ENCODE data around the gene OR52R1.
"Not testable (repeated sequence)": the region's sequence is repeated elsewhere in the genome, so short reads cannot be mapped to it uniquely, and the experiment has no call there.

The OR52R1 gene

DNA sequence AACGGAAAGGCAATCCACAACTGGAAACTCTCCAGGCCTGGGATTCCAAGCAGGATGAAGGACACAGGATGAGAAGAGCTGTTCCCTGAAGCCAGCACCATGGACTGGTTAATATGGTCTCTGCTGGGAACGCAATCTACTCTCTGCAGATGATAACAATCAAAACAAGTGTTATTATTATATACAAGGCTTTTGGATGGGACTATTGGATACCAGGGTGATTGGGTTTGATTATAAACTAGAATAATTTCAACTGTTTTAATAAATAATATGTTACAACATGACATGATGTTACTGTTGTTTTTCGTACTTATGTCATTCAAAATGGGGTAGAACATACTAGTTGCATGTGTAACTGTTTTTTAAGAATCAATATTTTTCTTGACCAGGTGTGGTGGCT is at the start of gene OR52R1:
Gene OR52R1 (minus strand): TSS at position 101 of the 400 bp plus-strand sequence. CDS start 0 bp downstream, at position 101.
- DNase-seq (ENCODE audit: low read depth): no peak

DNA sequence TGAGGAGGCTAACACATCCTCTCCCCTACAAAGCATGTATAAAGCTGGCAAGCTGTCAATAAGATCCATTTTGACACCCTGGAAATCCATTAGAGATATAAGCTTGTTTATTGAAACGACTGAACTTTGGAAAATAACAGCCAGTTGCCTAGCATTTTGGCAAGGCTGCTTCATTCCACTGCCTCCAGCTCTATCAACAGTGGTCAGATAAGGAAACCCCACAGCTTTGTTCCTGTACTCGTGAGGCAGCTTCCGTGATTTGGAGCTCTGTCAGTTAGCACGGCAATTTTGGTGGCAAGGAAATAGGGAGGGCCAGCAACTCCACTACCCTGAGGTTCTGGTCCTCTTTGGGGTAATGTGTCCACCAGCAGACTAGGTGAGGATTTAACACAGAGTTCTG is 46.9 kb upstream of the OR52R1 start:
- DNase-seq (ENCODE audit: low read depth): no peak

DNA sequence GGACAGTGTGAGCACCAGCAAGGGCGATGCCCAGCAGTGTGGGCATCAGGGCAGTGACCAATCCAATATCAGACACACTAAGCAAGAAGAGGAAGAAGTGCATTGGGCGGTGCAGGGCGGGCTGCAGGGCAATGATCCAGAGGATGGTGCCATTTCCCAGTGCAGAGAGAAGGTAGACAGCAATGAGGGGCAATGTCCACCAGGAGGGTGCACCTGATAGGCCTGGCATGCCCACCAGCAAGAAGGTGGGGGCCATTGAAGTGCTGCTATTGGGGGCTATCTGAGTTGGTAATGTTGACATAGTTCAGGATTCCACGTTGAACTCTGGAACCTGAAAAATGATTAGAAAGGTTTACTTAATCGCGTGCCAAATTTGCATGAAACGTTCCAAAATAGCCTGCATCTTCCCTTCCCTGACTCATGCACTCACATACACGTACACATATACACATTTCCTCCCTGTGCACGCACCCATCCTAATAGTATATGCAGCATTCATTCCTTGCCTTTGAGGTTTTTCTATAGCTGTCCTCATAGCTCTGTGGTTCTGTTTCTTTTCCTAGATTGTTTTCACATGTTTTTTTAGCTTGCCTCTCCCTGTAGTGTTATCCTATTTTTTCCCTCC is 44.8 kb upstream of the OR52R1 start, which contains the start of gene OR51S1:
Gene OR51S1 (minus strand): TSS at position 301 of the 625 bp plus-strand sequence. CDS start 0 bp downstream, at position 301.
- no peak for DNase-seq (ENCODE audit: low read depth)

DNA sequence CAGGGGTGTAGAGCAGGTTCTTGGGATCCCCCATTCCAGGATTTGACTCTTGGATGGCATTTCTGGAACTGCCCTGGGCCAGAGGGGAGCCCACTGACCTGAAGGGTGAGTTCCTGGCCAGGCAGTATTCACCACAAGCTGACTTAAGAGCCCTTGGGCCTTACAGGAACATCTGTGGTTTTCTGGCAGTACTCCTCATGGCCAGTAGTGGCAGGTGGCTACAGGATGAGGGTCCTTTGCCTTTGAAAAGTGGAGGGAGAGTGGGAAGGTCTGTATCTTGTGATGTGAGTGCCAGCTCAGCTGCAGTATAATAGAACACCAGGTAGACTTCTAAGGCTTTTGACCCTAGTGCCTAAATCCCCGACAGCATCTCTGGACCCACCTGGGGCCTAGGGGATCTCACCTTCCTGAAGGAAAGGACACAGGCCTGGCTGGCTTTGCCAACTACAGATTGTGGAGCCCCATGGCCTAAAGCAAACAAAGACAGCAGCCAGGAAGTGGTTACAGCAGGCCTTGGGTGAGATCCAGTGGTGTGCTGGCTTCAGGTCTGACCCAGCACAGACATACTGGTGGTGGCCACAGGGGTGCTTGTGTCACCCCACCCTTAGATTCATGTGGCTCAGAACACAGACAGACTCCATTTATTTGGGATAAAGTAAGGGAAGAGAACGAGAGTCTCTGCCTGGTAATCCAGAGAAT is 35.8 kb upstream of the OR52R1 start:
- no peak for DNase-seq (ENCODE audit: low read depth)

DNA sequence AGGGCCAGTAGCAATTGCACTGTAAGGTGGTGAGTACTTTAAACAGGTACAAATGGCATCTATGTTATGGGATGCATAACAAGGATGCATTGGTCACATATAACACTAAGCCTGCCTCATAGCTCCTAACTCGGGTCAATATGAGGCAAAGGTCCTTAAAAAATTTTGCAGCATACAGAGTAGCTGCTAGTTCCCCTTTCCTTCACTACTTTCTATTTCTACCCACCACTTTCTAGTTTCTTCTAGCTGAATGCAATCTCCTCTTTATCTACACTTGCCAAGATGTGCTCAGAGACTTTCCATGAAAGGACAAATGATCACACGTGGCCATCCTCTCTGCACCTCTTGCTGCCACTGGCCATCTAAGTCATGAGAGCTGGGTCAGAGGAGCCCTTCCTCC is 26.7 kb upstream of the OR52R1 start:
- DNase-seq (ENCODE audit: low read depth): no peak

DNA sequence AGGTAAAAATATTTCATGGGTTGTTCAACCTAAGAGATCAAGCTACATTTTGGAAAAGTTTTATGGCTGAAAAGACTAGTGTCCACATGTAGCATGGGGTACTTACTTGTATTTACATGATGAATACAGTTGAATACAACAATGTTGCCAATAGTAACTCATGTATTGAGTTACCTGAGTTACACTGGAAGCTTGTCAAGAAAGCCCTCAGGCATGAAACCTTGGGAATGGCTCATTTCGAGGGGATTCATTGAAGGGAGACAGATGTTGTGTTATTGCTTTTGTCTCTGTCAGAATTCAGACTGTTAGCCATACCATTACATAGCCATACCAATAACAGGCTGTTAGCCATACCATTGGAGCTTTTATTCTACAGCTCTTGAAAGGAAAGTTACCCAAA is 26.2 kb upstream of the OR52R1 start:
- DNase-seq (ENCODE audit: low read depth): no peak

DNA sequence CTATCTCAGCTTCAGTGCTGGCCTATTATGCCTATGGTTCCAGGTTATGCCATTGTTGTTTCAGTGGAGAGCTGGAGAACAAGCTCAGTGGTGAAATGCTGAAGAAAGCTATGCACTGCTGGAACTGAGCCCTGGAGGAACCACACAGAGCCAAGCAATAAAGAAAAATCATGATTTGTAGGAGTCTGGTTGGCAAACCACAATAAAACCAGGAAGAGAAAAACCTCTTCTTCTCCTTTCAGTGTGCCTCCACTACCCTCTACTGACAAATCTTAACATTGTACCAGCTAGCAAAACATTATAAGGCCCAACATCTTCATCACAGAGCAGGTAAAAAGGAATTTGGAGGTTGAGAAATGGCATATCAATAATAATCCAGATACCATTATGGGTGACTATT is 22.2 kb upstream of the OR52R1 start:
- DNase-seq (ENCODE audit: low read depth): no peak

DNA sequence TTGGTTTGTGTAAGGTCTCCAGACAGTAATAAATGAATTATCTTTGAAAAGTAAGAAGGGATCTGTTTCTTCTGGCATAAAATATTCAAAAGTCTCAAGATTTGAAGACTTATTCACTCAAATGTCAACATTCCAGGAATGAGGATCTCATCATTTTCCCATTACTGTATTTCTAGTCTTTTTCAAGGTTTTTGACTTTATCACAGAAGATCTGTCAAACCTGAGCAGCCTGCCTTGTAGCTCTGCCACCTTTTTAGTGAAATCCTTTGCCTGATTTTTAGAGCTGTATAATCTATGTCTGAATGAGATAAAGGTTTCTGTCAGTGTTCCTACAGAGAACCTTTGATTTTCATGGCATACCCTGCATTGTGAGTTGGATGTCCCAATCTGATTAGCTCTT is 21.0 kb upstream of the OR52R1 start:
- no peak for DNase-seq (ENCODE audit: low read depth)

DNA sequence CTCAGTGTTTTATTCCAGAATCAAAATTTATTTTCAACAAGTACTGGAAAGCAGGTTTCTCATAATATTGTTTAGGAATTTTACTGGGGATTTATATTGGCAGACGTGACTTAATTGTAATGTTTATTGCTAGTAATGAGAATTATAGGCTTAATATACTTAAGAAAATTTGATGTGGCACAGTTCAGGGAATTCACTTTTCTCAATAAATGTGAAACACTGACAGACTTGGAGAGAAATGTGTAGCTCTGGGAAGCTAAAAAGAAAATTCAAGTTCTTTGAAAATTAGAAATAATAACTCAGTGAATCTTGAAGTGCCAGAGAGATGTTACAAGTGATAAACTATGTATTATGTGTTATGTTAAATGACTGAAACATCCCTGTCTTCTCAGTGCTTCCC is 16.8 kb upstream of the OR52R1 start, which contains the start of gene OR51F2:
Gene OR51F2 (plus strand): TSS at position 301 of the 400 bp plus-strand sequence. CDS start 101 bp downstream, outside the sequence.
- no peak for DNase-seq (ENCODE audit: low read depth)

DNA sequence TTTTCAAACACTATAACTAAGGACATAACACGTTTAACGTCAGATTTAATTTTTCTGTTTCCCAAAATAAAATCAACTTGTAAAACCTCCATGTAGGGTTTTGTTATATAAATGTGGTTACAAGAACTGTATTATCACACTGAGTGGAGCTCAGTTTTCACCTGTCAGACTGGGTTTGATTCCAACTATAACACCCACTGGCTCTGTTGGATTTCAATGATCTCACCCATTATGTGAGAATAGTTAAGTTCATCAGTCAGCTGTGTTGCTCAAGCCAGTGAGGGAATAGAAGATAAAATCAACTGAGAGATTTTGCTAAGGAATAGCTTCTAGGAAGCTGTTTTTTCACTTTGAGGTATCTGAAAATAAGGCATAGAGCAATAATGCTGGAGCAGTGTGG is 5.1 kb upstream of the OR52R1 start:
- no peak for DNase-seq (ENCODE audit: low read depth)

DNA sequence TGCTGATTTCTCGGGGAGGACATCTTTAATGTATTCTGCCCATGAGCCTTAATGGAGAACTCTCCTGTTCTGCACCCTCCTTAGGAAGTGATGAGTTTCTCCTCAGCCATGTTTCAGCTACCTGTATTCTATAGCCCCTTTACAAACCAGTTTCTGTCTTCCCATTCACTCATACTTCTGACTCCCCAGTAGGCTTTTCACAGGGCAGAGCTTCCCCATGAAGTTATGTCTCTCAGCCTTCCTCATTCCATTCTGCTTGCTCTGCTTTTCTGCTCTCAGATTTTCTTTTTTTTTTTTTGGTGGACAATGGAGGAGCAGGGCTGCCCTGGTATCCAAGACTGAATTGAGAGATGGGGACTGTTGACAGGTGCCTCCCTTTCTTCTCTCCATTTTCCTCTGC is 4.3 kb upstream of the OR52R1 start:
- DNase-seq (ENCODE audit: low read depth): no peak

DNA sequence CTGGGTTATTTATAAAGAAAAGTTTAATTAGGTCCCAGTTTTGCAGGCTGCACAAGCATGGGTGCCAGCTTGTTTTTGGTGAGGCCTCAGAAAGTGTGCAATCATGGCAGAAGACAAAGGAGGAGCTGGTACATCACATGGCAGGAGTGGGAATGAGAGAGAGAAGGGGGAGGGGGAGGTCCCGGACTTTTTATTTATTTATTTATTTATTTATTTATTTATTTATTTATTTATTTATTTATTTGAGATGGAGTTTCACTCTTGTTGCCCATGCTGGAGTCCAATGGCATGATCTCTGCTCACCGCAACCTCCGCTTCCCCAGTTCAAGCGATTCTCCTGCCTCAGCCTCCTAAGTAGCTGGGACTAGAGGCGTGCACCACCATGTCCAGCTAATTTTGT is 2.9 kb downstream of the OR52R1 start:
- DNase-seq (ENCODE audit: low read depth): not testable (repeated sequence)

DNA sequence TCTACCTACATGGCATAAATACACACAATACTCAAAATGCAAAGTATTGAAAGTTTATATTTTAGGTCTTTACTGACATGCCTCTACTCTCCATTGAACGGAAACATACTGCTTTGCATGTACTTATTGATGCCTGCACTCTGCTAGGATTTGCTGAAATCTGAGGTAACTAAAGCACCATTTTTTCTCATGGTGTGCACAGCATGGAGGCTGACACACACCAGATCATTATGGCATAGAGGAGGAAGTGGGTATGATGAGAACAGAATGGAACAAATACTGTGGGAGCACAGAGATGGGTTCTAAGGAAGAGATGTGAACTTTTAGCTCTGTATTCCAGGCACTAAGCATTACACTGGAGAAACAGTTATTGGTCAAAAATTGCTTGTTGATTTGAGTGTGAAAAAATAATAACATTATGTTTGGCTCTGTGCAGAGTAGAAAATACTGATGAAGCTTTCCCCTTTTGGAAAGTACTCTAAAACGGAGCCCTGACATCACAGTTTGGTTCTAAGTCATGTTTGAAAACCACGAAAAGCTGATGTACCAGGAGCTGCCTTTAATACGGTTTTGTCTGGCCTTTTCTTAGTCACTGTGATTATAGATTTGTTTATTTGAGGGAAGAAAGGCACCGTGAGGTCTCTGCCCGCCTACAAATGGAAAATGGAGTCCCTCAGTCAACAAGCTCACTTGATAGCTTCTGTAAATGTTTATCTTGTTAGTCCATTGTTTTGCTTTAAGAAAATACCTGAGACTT is 5.6 kb downstream of the OR52R1 start:
- no peak for DNase-seq (ENCODE audit: low read depth)

DNA sequence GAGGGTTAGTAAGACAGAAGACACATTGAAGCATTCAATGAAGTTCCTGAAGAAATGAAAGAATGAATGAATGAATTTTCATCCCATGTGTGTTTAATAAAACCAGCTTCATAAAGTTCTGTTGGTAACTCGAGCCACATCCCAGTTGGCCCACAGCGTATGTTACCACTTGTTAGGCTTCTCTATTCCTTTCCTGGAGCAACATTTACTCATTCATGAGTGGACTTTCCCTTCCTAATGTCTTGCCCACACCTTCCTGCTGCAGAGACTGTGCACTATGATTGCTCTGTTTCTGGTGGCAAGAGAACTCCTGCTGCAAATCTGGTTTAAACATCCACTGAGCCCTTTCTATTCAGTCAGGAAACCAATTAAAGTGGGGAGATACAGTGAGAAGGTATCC is 7.0 kb downstream of the OR52R1 start:
- DNase-seq (ENCODE audit: low read depth): no peak

DNA sequence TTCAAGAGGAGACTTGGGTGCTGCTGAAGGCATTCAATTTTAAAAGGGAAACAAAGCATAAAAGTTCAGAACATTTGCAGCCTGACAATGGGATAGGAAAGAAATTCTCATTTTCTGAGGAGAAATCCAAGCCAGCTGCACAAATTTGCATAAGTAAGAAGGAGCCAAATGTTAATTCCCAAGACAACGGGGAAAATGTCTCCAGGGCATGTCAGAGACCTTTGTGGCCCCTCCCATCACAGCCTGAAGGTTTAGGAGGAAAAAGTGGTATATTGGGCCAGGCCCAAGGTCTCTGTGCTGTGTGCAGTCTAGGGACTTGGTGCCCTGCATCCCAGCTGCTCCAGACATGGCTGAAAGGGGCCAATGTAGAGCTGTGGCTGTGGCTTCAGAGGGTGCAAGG is 21.7 kb downstream of the OR52R1 start:
- no peak for DNase-seq (ENCODE audit: low read depth)

DNA sequence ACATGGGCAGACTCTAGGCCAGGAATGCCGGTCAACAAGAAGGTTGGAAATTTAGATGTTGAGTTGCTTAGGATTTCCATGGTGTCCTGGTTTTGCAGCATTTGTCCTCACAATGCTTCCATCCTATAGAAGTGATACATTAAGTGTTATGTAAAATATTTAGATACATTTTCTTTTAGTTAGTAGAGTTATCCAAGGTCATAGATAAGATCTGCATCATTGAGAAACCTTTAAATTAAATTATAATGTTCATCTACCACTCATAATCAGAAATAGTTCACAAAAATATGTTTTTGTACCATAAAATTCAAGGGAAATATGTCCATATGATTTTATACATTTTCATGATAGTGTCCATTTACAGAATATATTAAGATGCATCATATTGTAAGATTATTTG is 34.3 kb downstream of the OR52R1 start, which contains the start of gene OR51F1:
Gene OR51F1 (minus strand): TSS at position 101 of the 400 bp plus-strand sequence. CDS start 0 bp downstream, at position 101.
- DNase-seq (ENCODE audit: low read depth): no peak

DNA sequence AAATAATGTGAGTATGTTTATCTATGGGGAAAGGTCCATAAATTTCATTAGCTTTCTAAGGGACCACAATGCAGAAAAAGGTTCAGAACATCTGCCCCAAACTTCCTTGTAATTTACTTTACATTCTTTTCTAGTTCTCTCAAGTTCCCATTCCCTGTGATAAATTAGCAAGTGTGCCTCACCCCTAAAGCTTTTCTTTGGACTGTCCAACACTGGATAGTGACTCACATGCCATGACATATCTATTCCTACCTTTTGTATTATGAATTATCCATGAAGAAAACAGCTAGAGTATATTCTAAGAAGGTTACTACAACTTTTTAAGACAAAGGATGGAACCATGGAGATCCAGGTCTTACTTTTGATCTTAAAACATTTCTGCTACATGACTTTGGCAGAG is 36.1 kb downstream of the OR52R1 start:
- no peak for DNase-seq (ENCODE audit: low read depth)

DNA sequence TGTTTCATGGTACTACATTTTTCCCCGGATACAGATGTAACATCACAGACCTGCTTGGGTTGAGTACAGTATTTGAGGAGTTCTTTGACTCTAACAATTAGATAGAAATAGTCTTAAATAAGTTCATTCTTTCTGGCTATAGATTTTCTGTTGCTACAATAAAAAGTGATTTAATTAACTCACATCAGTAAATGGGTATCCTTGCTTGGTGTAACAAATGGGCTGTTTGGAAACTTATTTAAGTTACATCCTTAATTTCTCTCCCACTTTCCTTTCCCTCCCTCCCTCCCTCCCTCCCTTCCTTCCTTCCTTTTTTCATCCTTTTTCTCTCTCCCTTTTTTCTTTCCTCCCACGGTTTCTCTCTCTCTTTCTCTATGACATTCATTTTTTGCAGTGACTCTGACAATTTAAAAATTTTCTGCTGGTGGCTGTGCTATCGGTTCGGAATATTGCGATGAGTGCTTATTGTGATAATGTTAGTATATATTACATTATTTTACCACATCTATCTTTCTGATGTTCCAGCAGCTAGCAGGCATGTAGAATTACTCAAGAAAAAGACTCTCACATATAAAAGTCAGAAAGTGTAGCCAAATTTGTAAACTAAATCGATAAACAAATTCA is 37.6 kb downstream of the OR52R1 start:
- no peak for DNase-seq (ENCODE audit: low read depth)

DNA sequence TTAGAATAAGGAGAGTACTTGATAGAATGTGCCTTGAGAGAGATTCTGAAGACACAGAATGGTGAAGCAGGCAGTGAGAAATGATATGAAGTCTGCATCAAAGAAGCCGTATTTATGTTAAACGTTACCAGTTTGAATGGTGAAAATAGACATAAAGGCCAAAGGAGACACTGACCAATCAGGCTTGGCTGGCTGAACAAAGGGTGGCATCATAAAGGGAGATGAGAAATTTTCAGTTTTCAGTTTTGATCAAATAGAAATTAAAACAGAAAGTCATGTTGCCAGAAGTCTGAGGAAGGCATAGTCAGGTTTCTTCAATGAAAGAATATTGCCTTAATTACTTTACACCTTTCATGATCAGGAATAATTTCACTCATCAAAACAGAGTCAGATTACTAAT is 41.1 kb downstream of the OR52R1 start:
- no peak for DNase-seq (ENCODE audit: low read depth)
